ENCODE measurements around the gene TMCO1.

DNA sequence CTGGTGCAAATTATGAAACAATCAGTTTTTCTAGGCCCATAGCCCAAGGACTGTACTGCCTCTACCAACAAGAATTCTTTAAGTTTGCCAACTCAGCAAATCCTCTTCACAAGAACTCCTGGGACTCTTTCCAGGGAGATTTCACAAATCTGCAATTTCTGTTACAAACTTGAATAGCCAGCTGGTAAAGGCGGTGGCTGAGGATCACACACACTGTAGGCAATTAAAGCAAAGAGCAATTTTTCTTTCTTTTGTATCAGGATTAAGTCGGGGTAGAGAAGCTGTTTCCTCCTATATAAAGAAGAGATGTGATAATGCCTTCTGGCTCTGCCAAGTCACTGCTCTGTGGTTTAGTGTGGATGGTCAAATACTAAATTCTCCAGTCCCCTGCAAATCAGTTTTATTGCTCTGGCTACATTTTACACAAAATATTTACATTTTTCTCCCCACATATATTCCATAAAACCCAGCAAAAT, 72.0 kb downstream of the TMCO1 start:
- TF ChIP-seq, protein P1, sequence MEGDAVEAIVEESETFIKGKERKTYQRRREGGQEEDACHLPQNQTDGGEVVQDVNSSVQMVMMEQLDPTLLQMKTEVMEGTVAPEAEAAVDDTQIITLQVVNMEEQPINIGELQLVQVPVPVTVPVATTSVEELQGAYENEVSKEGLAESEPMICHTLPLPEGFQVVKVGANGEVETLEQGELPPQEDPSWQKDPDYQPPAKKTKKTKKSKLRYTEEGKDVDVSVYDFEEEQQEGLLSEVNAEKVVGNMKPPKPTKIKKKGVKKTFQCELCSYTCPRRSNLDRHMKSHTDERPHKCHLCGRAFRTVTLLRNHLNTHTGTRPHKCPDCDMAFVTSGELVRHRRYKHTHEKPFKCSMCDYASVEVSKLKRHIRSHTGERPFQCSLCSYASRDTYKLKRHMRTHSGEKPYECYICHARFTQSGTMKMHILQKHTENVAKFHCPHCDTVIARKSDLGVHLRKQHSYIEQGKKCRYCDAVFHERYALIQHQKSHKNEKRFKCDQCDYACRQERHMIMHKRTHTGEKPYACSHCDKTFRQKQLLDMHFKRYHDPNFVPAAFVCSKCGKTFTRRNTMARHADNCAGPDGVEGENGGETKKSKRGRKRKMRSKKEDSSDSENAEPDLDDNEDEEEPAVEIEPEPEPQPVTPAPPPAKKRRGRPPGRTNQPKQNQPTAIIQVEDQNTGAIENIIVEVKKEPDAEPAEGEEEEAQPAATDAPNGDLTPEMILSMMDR (IDR thresholded peaks at IDR 0.05) = no peak
- TF ChIP-seq EP300 (IDR thresholded peaks at IDR 0.05) (no peak), POLR2AphosphoS5 (IDR thresholded peaks at IDR 0.05) (peak in 1 of 2 donors; percentile 9)

Data from upper lobe of left lung (tissue), 4 donors.